ENCODE results near the gene NAGK.
"Not testable (repeated sequence)": the region's sequence is repeated elsewhere in the genome, so short reads cannot be mapped to it uniquely, and the experiment has no call there.

Gene NAGK

GRCh38 chr2:71068218-71069035, at the start of gene NAGK:
TSS of gene NAGK (plus strand) at chr2:71068648. CDS start at chr2:71068684, 36 bp downstream.
- Mint-ChIP-seq H3K9me3 (no peaks in the 10 kb centered on the region), H3K36me3 (ENCODE audit: low read depth) (peaks cover 2% of the 10 kb centered on the region), H3K27ac (peak within 1 kb of the TSS; percentile 76), H3K27me3 (ENCODE audit: low read depth, poor library complexity) (peaks cover 19% of the 10 kb centered on the region), H3K4me3 (peak within 1 kb of the TSS; percentile 94), H3K4me1 (peaks cover 30% of the 10 kb centered on the region)
- TF ChIP-seq CTCF (IDR thresholded peaks at IDR 0.05): no peak
- DNase-seq: peak; percentile 94

GRCh38 chr2:71019989-71020388, 48.5 kb upstream of the NAGK start:
- not testable (repeated sequence) for H3K36me3 Mint-ChIP-seq (ENCODE audit: low read depth); H3K4me3 Mint-ChIP-seq; DNase-seq; H3K9me3 Mint-ChIP-seq; H3K27ac Mint-ChIP-seq; H3K27me3 Mint-ChIP-seq (ENCODE audit: low read depth, poor library complexity)
- peaks cover 16% of the 10 kb centered on the region for H3K4me1 Mint-ChIP-seq

GRCh38 chr2:71021394-71021793, 47.1 kb upstream of the NAGK start:
- not testable (repeated sequence) for H3K27me3 Mint-ChIP-seq (ENCODE audit: low read depth, poor library complexity); DNase-seq; H3K36me3 Mint-ChIP-seq (ENCODE audit: low read depth); H3K4me3 Mint-ChIP-seq; H3K9me3 Mint-ChIP-seq
- Mint-ChIP-seq H3K27ac (peak overlapping the region; percentile 91), H3K4me1 (peaks cover 16% of the 10 kb centered on the region)

GRCh38 chr2:71023553-71024243, 44.8 kb upstream of the NAGK start:
- H3K27me3 Mint-ChIP-seq (ENCODE audit: low read depth, poor library complexity); H3K36me3 Mint-ChIP-seq (ENCODE audit: low read depth); DNase-seq; H3K9me3 Mint-ChIP-seq; H3K4me3 Mint-ChIP-seq; H3K27ac Mint-ChIP-seq: not testable (repeated sequence)
- peaks cover 16% of the 10 kb centered on the region for H3K4me1 Mint-ChIP-seq

GRCh38 chr2:71036296-71036695, 32.2 kb upstream of the NAGK start:
- peaks cover 68% of the 10 kb centered on the region for H3K27me3 Mint-ChIP-seq (ENCODE audit: low read depth, poor library complexity)
- H3K27ac Mint-ChIP-seq; H3K9me3 Mint-ChIP-seq; H3K4me1 Mint-ChIP-seq; H3K4me3 Mint-ChIP-seq; DNase-seq; H3K36me3 Mint-ChIP-seq (ENCODE audit: low read depth): not testable (repeated sequence)

GRCh38 chr2:71042287-71042686, 26.2 kb upstream of the NAGK start:
- H3K4me1 Mint-ChIP-seq: peaks cover 11% of the 10 kb centered on the region
- no peak for DNase-seq
- peaks cover 43% of the 10 kb centered on the region for H3K27me3 Mint-ChIP-seq (ENCODE audit: low read depth, poor library complexity)
- no peaks in the 10 kb centered on the region for H3K9me3 Mint-ChIP-seq
- no peak for TF ChIP-seq CTCF (IDR thresholded peaks at IDR 0.05)
- H3K27ac Mint-ChIP-seq: no peak overlapping the region
- no peaks in the 10 kb centered on the region for H3K36me3 Mint-ChIP-seq (ENCODE audit: low read depth)
- no peak overlapping the region for H3K4me3 Mint-ChIP-seq

GRCh38 chr2:71043531-71044407, 24.7 kb upstream of the NAGK start:
- DNase-seq: no peak
- Mint-ChIP-seq H3K36me3 (ENCODE audit: low read depth) (no peaks in the 10 kb centered on the region), H3K27me3 (ENCODE audit: low read depth, poor library complexity) (peaks cover 31% of the 10 kb centered on the region), H3K4me3 (no peak overlapping the region), H3K27ac (no peak overlapping the region), H3K4me1 (peaks cover 21% of the 10 kb centered on the region), H3K9me3 (no peaks in the 10 kb centered on the region)
- no peak for TF ChIP-seq CTCF (IDR thresholded peaks at IDR 0.05)
